Islet of Langerhans (tissue), 1 donor: ENCODE results near the gene MED10.

Source experiments
- FAIRE-seq: peaks from one replicate; lab custom pipeline; 2011; peaks lifted over from hg19 to GRCh38; lab: Jason Lieb, UNC

MED10 gene

GRCh38 chr5:6398570-6399230, 20.4 kb upstream of the MED10 start:
- no peak for FAIRE-seq

- FAIRE-seq = no peak
Measured at GRCh38 chr5:6397536-6398269, 19.4 kb upstream of the MED10 start.

GRCh38 chr5:6396836-6397535, 18.6 kb upstream of the MED10 start:
- FAIRE-seq = no peak

GRCh38 chr5:6396043-6396442, 17.7 kb upstream of the MED10 start:
- FAIRE-seq = no peak

GRCh38 chr5:6395621-6396020, 17.3 kb upstream of the MED10 start:
- no peak for FAIRE-seq

- FAIRE-seq = no peak
Measured at GRCh38 chr5:6395102-6395445, 16.7 kb upstream of the MED10 start.

- FAIRE-seq = no peak
Measured at GRCh38 chr5:6394429-6395101, 16.2 kb upstream of the MED10 start.

- no peak for FAIRE-seq
Measured at GRCh38 chr5:6393596-6394194, 15.3 kb upstream of the MED10 start.

GRCh38 chr5:6392561-6392960, 14.2 kb upstream of the MED10 start:
- FAIRE-seq = no peak

GRCh38 chr5:6391151-6391550, 12.8 kb upstream of the MED10 start:
- FAIRE-seq = no peak

- FAIRE-seq = no peak
Measured at GRCh38 chr5:6389946-6390530, 11.7 kb upstream of the MED10 start.

GRCh38 chr5:6389397-6389796, 11.1 kb upstream of the MED10 start:
- no peak for FAIRE-seq

GRCh38 chr5:6387970-6388369, 9.6 kb upstream of the MED10 start:
- FAIRE-seq = no peak

GRCh38 chr5:6386271-6386670, 7.9 kb upstream of the MED10 start:
- no peak for FAIRE-seq

- FAIRE-seq = no peak
Measured at GRCh38 chr5:6384856-6385255, 6.5 kb upstream of the MED10 start.

GRCh38 chr5:6383376-6383775, 5.0 kb upstream of the MED10 start:
- no peak for FAIRE-seq

GRCh38 chr5:6379246-6379645, 899 bp upstream of the MED10 start:
- FAIRE-seq = no peak

- FAIRE-seq = no peak
Measured at GRCh38 chr5:6378766-6379103, 388 bp upstream of the MED10 start.

GRCh38 chr5:6377582-6377904, 804 bp downstream of the MED10 start:
- no peak for FAIRE-seq

- no peak for FAIRE-seq
Measured at GRCh38 chr5:6376974-6377520, 1.3 kb downstream of the MED10 start.

GRCh38 chr5:6373081-6373846, 5.1 kb downstream of the MED10 start:
- no peak for FAIRE-seq
